M059J (cell line): ENCODE data around the gene OOSP4A. TPM values are rescaled to one million over a fixed set of nuclear protein-coding genes. Genes with fewer than 3 reads are reported as not detected.
"Not testable (repeated sequence)": the region's sequence is repeated elsewhere in the genome, so short reads cannot be mapped to it uniquely, and the experiment has no call there.

Source experiments
- DNase-seq: peaks from one replicate; pipeline ENCODE4 v3.0.0-alpha.2; 2012; ENCODE audit warnings: low read depth
- total RNA-seq: library from RNA; depleted of rRNA; stranded (reverse); fragments of >200 nt; shearing (Covaris generic); gene quantifications from 2 replicates; pipeline ENCODE4 v1.2.3, GENCODE V29; 2014; rRNA removed

The OOSP4A gene
- total RNA-seq, 1 experiment from 2014 or later, result not detected

- DNase-seq, result no peak
These were observed 17.4 kb downstream of the OOSP4A start for GRCh38 chr11:59981106-59981770.

GRCh38 chr11:59982037-59982436, 18.2 kb downstream of the OOSP4A start:
- not testable (repeated sequence) for DNase-seq

- DNase-seq, result no peak
These were observed 19.4 kb downstream of the OOSP4A start for GRCh38 chr11:59983212-59983611.

- no peak for DNase-seq
These were observed 20.5 kb downstream of the OOSP4A start for GRCh38 chr11:59984368-59984767.

GRCh38 chr11:59990421-59990820, 26.6 kb downstream of the OOSP4A start:
- DNase-seq, result no peak

- DNase-seq, result no peak
These were observed 28.6 kb downstream of the OOSP4A start for GRCh38 chr11:59992425-59992824.

- no peak for DNase-seq
These were observed 34.0 kb downstream of the OOSP4A start for GRCh38 chr11:59997800-59998199.

- no peak for DNase-seq
These were observed 35.9 kb downstream of the OOSP4A start for GRCh38 chr11:59999691-60000090.

- DNase-seq, result no peak
These were observed 39.9 kb downstream of the OOSP4A start for GRCh38 chr11:60003729-60004128.

- DNase-seq, result peak; percentile 48
These were observed 41.5 kb downstream of the OOSP4A start for GRCh38 chr11:60005360-60005759.

- DNase-seq, result no peak
These were observed 53.0 kb downstream of the OOSP4A start, which contains the start of gene OOSP4B for GRCh38 chr11:60016881-60017280. TSS of gene OOSP4B (plus strand) at chr11:60017181.

- no peak for DNase-seq
These were observed 54.2 kb downstream of the OOSP4A start for GRCh38 chr11:60018058-60018457.

Other genes starting within 250 kb of the OOSP4A start
- gene STX3, start 208.7 kb upstream of the OOSP4A start, total RNA-seq, result 35.1 and 52.7 TPM in 2 replicates
- 57.2 and 65.7 TPM in 2 replicates for gene MRPL16, start 153.3 kb upstream of the OOSP4A start, total RNA-seq
- gene CBLIF, start 118.5 kb upstream of the OOSP4A start, total RNA-seq, result not detected in 2 replicates
- 0.20 TPM in 1 of 2 replicates, not detected in the other for gene TCN1, start 97.5 kb upstream of the OOSP4A start, total RNA-seq
- gene OOSP3, start 85.3 kb upstream of the OOSP4A start, total RNA-seq, result not detected in 2 replicates
- gene OOSP1, start 25.6 kb upstream of the OOSP4A start, total RNA-seq, result not detected in 2 replicates
- not detected in 2 replicates for gene OOSP4B, start 53.1 kb downstream of the OOSP4A start, total RNA-seq
- not detected in 2 replicates for gene OOSP2, start 76.4 kb downstream of the OOSP4A start, total RNA-seq
- not detected in 2 replicates for gene MS4A3, start 92.6 kb downstream of the OOSP4A start, total RNA-seq
- not detected in 2 replicates for gene MS4A2, start 124.6 kb downstream of the OOSP4A start, total RNA-seq
- not detected in 2 replicates for gene MS4A6A, start 219.1 kb downstream of the OOSP4A start, total RNA-seq